Breast epithelium (tissue), 4 donors: ENCODE measurements around the gene IKBKG. TPM values are rescaled to one million over a fixed set of nuclear protein-coding genes. Genes with fewer than 3 reads are reported as not detected.

ENCODE experiments used
- DNase-seq, 2 donors: peaks; one replicate each; pipeline ENCODE4 v3.0.0-alpha.2; 2019; ENCODE audit warnings: low spot score in 2 of 2
- H3K27ac ChIP-seq, 2 donors: fragments of 200-600 bp; sonication (generic) in 1 of 2; one replicate each; pipeline ENCODE4 v1.5.1; 2016 to 2019; ENCODE audit warnings: mild to moderate bottlenecking in 1 of 2
- H3K27me3 ChIP-seq, 2 donors: fragments of 200-600 bp; sonication (generic) in 1 of 2; one replicate each; pipeline versions ENCODE4 v1.5.1 to v1.6.0; 2017 to 2019; ENCODE audit warnings: control low read depth in 1 of 2, mild to moderate bottlenecking in 1 of 2
- H3K36me3 ChIP-seq: fragments of 200-600 bp; one replicate; pipeline ENCODE4 v1.5.1; 2019
- H3K4me1 ChIP-seq, 2 donors: fragments of 200-600 bp; sonication (generic); one replicate each; pipeline ENCODE4 v1.5.1; 2016 to 2019; ENCODE audit warnings: control low read depth in 1 of 2
- H3K4me3 ChIP-seq, 3 donors: fragments of 200-600 bp; sonication (generic); 1 replicate in 2 of 3; 2 replicates in 1 of 3; pipeline ENCODE4 v1.5.1; 2016 to 2019; ENCODE audit warnings: mild to moderate bottlenecking in 3 of 3, moderate library complexity in 2 of 3
- H3K9me3 ChIP-seq, 2 donors: fragments of 200-600 bp; sonication (generic) in 1 of 2; one replicate each; pipeline ENCODE4 v1.5.1; 2016 to 2019; ENCODE audit warnings: control low read depth in 1 of 2
- CTCF ChIP-seq, 3 donors: fragments of 450-650 bp; IDR thresholded peaks; one replicate each; pipeline ENCODE4 v1.5.1; 2016 to 2017; ENCODE audit warnings: antibody characterized with exemption in 3 of 3, mild to moderate bottlenecking in 3 of 3, moderate library complexity in 3 of 3
- POLR2A ChIP-seq: fragments of 450-650 bp; IDR thresholded peaks from one replicate; pipeline ENCODE4 v1.6.1; 2016; ENCODE audit warnings: antibody characterized with exemption, mild to moderate bottlenecking, moderate library complexity
- POLR2AphosphoS5 ChIP-seq, 3 donors: sonication (generic); formaldehyde crosslinking; IDR thresholded peaks; one replicate each; pipeline ENCODE4 v1.6.1; 2017; ENCODE audit warnings: antibody characterized with exemption in 3 of 3
- intact Hi-C: fragments of 100-400 bp; cut with DNase I; formaldehyde crosslinking; loops from one replicate; pipeline ENCODE4 v1.15.1; 2023; ENCODE audit warnings: low total_unique reads
- total RNA-seq, 3 donors: library from RNA; depleted of rRNA; stranded (reverse); fragments of >200 nt; gene quantifications; one replicate each; pipeline ENCODE4 v1.1.0, GENCODE V29; 2016

IKBKG gene
- total RNA-seq, 3 donors from 2014 or later, result 10.5 to 15.2 (median 12.6) TPM

- H3K4me3 ChIP-seq, result peak overlapping the region in 2 of 3 donors; percentile 4 to 29
- TF ChIP-seq POLR2AphosphoS5 (IDR thresholded peaks at IDR 0.05) (peak in 1 of 3 donors; percentile 17), CTCF (IDR thresholded peaks at IDR 0.05) (no peak), POLR2A (no peak)
- DNase-seq, result peak; percentile 52 to 62
- intact Hi-C loops, result no loop called here
- H3K27ac ChIP-seq, result peak overlapping the region; percentile 89 to 94
- H3K4me1 ChIP-seq, result no peaks in the 10 kb centered on the region
- H3K27me3 ChIP-seq, result peaks cover 0 to 40% of the 10 kb centered on the region in 2 donors
- H3K36me3 ChIP-seq, result no peaks in the 10 kb centered on the region
- no peaks in the 10 kb centered on the region for H3K9me3 ChIP-seq
Measured at GRCh38 chrX:154541896-154542722, 5.3 kb upstream of the IKBKG start.

GRCh38 chrX:154542723-154543424, 4.5 kb upstream of the IKBKG start:
- H3K27ac ChIP-seq, result peak overlapping the region; percentile 89 to 94
- no peak for DNase-seq
- H3K27me3 ChIP-seq, result peaks cover 0 to 40% of the 10 kb centered on the region in 2 donors
- intact Hi-C loops, result no loop called here
- peak overlapping the region in 2 of 3 donors; percentile 4 to 29 for H3K4me3 ChIP-seq
- H3K4me1 ChIP-seq, result no peaks in the 10 kb centered on the region
- TF ChIP-seq POLR2A (no peak), POLR2AphosphoS5 (IDR thresholded peaks at IDR 0.05) (no peak), CTCF (IDR thresholded peaks at IDR 0.05) (no peak)
- no peaks in the 10 kb centered on the region for H3K36me3 ChIP-seq
- H3K9me3 ChIP-seq, result no peaks in the 10 kb centered on the region

GRCh38 chrX:154545673-154546274, 1.6 kb upstream of the IKBKG start:
- DNase-seq, result no peak

GRCh38 chrX:154546354-154547244, 821 bp upstream of the IKBKG start, which contains the start of gene G6PD:
Gene G6PD, minus strand, starts transcription at chrX:154546846. Its CDS starts 691 bp downstream, at chrX:154546155.
- no peaks in the 10 kb centered on the region for H3K4me1 ChIP-seq
- no peaks in the 10 kb centered on the region for H3K36me3 ChIP-seq
- DNase-seq, result peak in 1 of 2 donors; percentile 70
- TF ChIP-seq CTCF (IDR thresholded peaks at IDR 0.05) (peak in 2 of 3 donors; percentile 8 to 10), POLR2AphosphoS5 (IDR thresholded peaks at IDR 0.05) (no peak), POLR2A (no peak)
- peak within 1 kb of the TSS; percentile 57 to 72 (median 65) for H3K4me3 ChIP-seq
- H3K9me3 ChIP-seq, result no peaks in the 10 kb centered on the region
- intact Hi-C loops, result no loop called here
- peaks cover 0 to 28% of the 10 kb centered on the region in 2 donors for H3K27me3 ChIP-seq
- peak within 1 kb of the TSS; percentile 85 to 87 for H3K27ac ChIP-seq

More at GRCh38 chrX:154545673-154546274, 1.6 kb upstream of the IKBKG start:
- Histone ChIP-seq H3K36me3 (no peaks in the 10 kb centered on the region), H3K27ac (no peak overlapping the region), H3K27me3 (peaks cover 0 to 33% of the 10 kb centered on the region in 2 donors), H3K4me1 (no peaks in the 10 kb centered on the region), H3K4me3 (peak overlapping the region; percentile 57 to 72 (median 65)), H3K9me3 (no peaks in the 10 kb centered on the region)
- intact Hi-C loops, result no loop called here
- no peak for TF ChIP-seq CTCF (IDR thresholded peaks at IDR 0.05)
